MM.1S (cell line): ENCODE results near the gene GART.
A peak's percentile ranks its signal among the peaks of the same experiment; 100 is the strongest.

ENCODE experiments used
- DNase-seq: peaks from one replicate; pipeline ENCODE4 v3.0.0-alpha.2; 2015
- H2AFZ ChIP-seq: fragments of 300-600 bp; sonication (generic); 2 replicates; pipeline ENCODE4 v1.6.0; 2016; ENCODE audit warnings: antibody characterized with exemption, low read length
- H3F3A ChIP-seq: fragments of 300-600 bp; sonication (generic); 2 replicates; pipeline ENCODE4 v1.6.1; 2016; ENCODE audit warnings: mild to moderate bottlenecking, antibody characterized with exemption, low read length, moderate library complexity, mixed read lengths; ENCODE audit not compliant: insufficient read depth
- H3K27ac ChIP-seq: fragments of 300-600 bp; sonication (generic); 2 replicates; pipeline ENCODE4 v1.5.1; 2016; ENCODE audit warnings: mild to moderate bottlenecking, low read length
- H3K27me3 ChIP-seq: fragments of 300-600 bp; sonication (generic); replicated peaks from 2 replicates; pipeline ENCODE4 v1.6.0; 2016; ENCODE audit warnings: low read length; ENCODE audit not compliant: insufficient read depth
- H3K36me3 ChIP-seq: fragments of 300-600 bp; sonication (generic); replicated peaks from 2 replicates; pipeline ENCODE4 v1.6.1; 2016; ENCODE audit warnings: mild to moderate bottlenecking, low read length, mixed read lengths; ENCODE audit not compliant: insufficient read depth
- H3K4me1 ChIP-seq: fragments of 300-600 bp; sonication (generic); 2 replicates; pipeline ENCODE4 v1.6.1; 2016; ENCODE audit warnings: low read length, mixed read lengths
- H3K4me2 ChIP-seq: fragments of 300-600 bp; sonication (generic); 2 replicates; pipeline ENCODE4 v1.6.0; 2016; ENCODE audit warnings: low read depth, low read length
- H3K4me3 ChIP-seq: fragments of 300-600 bp; sonication (generic); 2 replicates; pipeline ENCODE4 v1.5.1; 2016; ENCODE audit warnings: low read length, mixed read lengths
- H3K79me2 ChIP-seq: fragments of 300-600 bp; sonication (generic); 2 replicates; pipeline ENCODE4 v1.6.1; 2016; ENCODE audit warnings: mixed run types, low read length, mixed read lengths
- H3K9ac ChIP-seq: fragments of 300-600 bp; sonication (generic); 2 replicates; pipeline ENCODE4 v1.6.1; 2016; ENCODE audit warnings: low read length, mixed read lengths
- H3K9me2 ChIP-seq: fragments of 300-600 bp; sonication (generic); replicated peaks from 2 replicates; pipeline ENCODE4 v1.6.1; 2016; ENCODE audit warnings: mild to moderate bottlenecking, low read length, mixed read lengths; ENCODE audit not compliant: insufficient read depth
- H3K9me3 ChIP-seq: fragments of 300-600 bp; sonication (generic); replicated peaks from 2 replicates; pipeline ENCODE4 v1.6.1; 2016; ENCODE audit warnings: mild to moderate bottlenecking, low read length, mixed read lengths; ENCODE audit not compliant: insufficient read depth
- H4K20me1 ChIP-seq: fragments of 300-600 bp; sonication (generic); 2 replicates; pipeline ENCODE4 v1.6.1; 2016; ENCODE audit warnings: mild to moderate bottlenecking, low read length, moderate library complexity, mixed read lengths; ENCODE audit not compliant: insufficient read depth
- EZH2 ChIP-seq: fragments of 300-600 bp; sonication (generic); optimal IDR thresholded peaks from 2 replicates; pipeline ENCODE3; 2017; ENCODE audit warnings: low read depth, mild to moderate bottlenecking, antibody characterized with exemption, low read length, mixed read lengths
- EZH2phosphoT487 ChIP-seq: fragments of 300-600 bp; sonication (generic); IDR thresholded peaks from 2 replicates; pipeline ENCODE4 v1.6.1; 2018; ENCODE audit warnings: antibody characterized with exemption, low read length
- TF ChIP-seq, protein P1 (sequence below): fragments of 300-600 bp; sonication (generic); IDR thresholded peaks from 2 replicates; pipeline ENCODE4 v1.5.1; 2016; ENCODE audit warnings: antibody characterized with exemption, low read length, mixed read lengths

Gene GART

DNA sequence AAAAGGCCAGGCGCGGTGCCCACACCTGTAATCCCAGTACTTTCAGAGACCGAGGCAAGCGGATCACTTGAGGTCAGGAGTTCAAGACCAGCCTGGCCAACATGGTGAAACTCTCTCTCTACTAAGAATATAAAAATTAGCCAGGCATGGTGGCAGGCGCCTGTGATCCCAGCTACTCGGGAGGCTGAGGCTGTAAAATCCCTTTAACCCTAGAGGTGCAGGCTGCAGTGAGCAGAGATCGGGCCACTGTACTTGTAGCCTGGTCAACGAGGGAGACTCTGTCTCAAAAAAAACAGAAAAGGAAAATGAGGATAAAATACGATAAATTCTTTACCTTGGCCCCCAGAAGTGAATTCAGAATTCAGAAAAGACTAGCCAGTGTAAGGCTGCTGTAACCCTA lies 63.7 kb downstream of the GART start:
- H3K79me2 ChIP-seq = peaks cover 39% of the 10 kb centered on the region

DNA sequence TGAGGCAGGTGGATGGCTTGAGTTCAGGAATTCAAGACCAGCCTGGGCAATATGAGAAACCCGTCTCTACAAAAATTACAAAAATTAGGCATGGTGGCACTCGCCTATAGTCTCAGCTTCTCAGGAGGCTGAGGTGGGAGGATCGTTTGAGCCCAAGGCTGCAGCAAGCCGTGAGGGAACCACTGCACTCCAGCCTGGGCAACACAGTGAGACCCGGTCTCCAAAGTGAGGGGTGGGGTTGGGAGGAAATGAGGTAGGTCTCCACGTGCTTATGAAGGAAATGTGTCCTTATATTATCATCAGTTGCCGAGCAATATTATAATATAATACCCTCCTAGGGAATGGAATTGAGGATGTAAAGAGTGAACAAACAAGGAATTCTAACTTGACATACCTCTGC lies 64.9 kb downstream of the GART start:
- Histone ChIP-seq H4K20me1 (no peaks in the 10 kb centered on the region), H3K4me3 (no peak overlapping the region), H3K79me2 (peaks cover 43% of the 10 kb centered on the region), H3K36me3 (no peaks in the 10 kb centered on the region), H3F3A (peaks cover 22% of the 10 kb centered on the region), H3K9me2 (no peaks in the 10 kb centered on the region), H3K9ac (no peak overlapping the region), H3K4me1 (peaks cover 5% of the 10 kb centered on the region; the same call in 1 of the 2 replicates), H3K9me3 (no peaks in the 10 kb centered on the region), H3K4me2 (no peak overlapping the region), H2AFZ (no peak overlapping the region), H3K27me3 (no peaks in the 10 kb centered on the region), H3K27ac (no peak overlapping the region)
- TF ChIP-seq EZH2phosphoT487 (no peak), EZH2 (no peak)
- TF ChIP-seq, protein P1, sequence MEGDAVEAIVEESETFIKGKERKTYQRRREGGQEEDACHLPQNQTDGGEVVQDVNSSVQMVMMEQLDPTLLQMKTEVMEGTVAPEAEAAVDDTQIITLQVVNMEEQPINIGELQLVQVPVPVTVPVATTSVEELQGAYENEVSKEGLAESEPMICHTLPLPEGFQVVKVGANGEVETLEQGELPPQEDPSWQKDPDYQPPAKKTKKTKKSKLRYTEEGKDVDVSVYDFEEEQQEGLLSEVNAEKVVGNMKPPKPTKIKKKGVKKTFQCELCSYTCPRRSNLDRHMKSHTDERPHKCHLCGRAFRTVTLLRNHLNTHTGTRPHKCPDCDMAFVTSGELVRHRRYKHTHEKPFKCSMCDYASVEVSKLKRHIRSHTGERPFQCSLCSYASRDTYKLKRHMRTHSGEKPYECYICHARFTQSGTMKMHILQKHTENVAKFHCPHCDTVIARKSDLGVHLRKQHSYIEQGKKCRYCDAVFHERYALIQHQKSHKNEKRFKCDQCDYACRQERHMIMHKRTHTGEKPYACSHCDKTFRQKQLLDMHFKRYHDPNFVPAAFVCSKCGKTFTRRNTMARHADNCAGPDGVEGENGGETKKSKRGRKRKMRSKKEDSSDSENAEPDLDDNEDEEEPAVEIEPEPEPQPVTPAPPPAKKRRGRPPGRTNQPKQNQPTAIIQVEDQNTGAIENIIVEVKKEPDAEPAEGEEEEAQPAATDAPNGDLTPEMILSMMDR = no peak
- DNase-seq = no peak

More for the DNA sequence above, 63.7 kb downstream of the GART start:
- H3K4me3 ChIP-seq = peak overlapping the region; percentile 80
- H3K36me3 ChIP-seq = no peaks in the 10 kb centered on the region
- H3K4me1 ChIP-seq = peaks cover 5% of the 10 kb centered on the region; the same call in 1 of the 2 replicates
- no peaks in the 10 kb centered on the region for H3K27me3 ChIP-seq
- peak overlapping the region; percentile 56; the same call in 1 of the 2 replicates for H3K9ac ChIP-seq
- H3K27ac ChIP-seq = no peak overlapping the region
- H2AFZ ChIP-seq = peak overlapping the region; percentile 95
- peaks cover 22% of the 10 kb centered on the region for H3F3A ChIP-seq
- no peaks in the 10 kb centered on the region for H3K9me3 ChIP-seq
- no peaks in the 10 kb centered on the region for H3K9me2 ChIP-seq
- no peaks in the 10 kb centered on the region for H4K20me1 ChIP-seq
- no peak for DNase-seq
- H3K4me2 ChIP-seq = peak overlapping the region; percentile 81
- TF ChIP-seq EZH2 = no peak
- TF ChIP-seq, protein P1 = no peak
- TF ChIP-seq EZH2phosphoT487 = no peak

DNA sequence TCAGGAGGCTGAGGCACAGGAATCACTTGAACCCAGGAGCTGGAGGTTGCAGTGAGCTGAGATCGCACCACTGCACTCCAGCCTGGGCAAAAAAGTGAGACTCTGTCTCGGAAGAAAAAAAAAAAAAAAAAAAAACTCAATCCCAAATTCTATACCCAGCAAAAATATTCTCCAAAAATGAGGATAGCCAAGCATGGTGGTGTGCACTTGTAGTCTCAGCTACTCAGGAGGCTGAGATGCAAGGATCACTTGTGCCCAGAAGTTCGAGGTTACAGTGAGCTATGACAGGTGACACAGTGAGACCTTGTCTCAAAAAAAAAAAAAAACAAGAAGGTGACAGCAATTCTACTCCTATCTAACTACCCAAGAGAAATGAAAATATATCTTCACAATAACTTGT lies 68.6 kb downstream of the GART start:
- Histone ChIP-seq H3K9ac (no peak overlapping the region), H3K27me3 (no peaks in the 10 kb centered on the region), H3F3A (peaks cover 2% of the 10 kb centered on the region; the same call in 1 of the 2 replicates), H3K4me3 (no peak overlapping the region), H2AFZ (no peak overlapping the region), H4K20me1 (no peaks in the 10 kb centered on the region), H3K36me3 (no peaks in the 10 kb centered on the region), H3K4me1 (no peaks in the 10 kb centered on the region), H3K4me2 (no peak overlapping the region), H3K79me2 (peaks cover 47% of the 10 kb centered on the region), H3K9me3 (no peaks in the 10 kb centered on the region), H3K27ac (no peak overlapping the region), H3K9me2 (no peaks in the 10 kb centered on the region)
- no peak for DNase-seq
- TF ChIP-seq EZH2phosphoT487 = no peak
- TF ChIP-seq, protein P1 = no peak
- no peak for TF ChIP-seq EZH2
